SK-N-SH treated with all-trans-retinoic acid at 6 μM for 48 hours (cell line): ENCODE measurements around the gene ZNF622.

ENCODE experiments used
- ATAC-seq: fragments of 200-7000 bp; cut with Tn5 transposase; 3 replicates; pipeline ENCODE4 v1.9.1; 2020; ENCODE audit warnings: mild to moderate bottlenecking, moderate library complexity
- ARNTL ChIP-seq: fragments of 450-650 bp; formaldehyde crosslinking; IDR thresholded peaks from 2 replicates; pipeline ENCODE4 v1.5.0; 2020; ENCODE audit warnings: low read depth, mild to moderate bottlenecking, moderate library complexity, borderline replicate concordance
- BACH2 ChIP-seq: fragments of 250-450 bp; sonication (Bioruptor Pico); IDR thresholded peaks from 2 replicates; pipeline ENCODE4 v1.9.0; 2021; ENCODE audit warnings: mild to moderate bottlenecking, borderline replicate concordance
- CREB5 ChIP-seq: fragments of 250-450 bp; sonication (Bioruptor Pico); IDR thresholded peaks from 2 replicates; pipeline ENCODE4 v1.5.1; 2020; ENCODE audit warnings: low read depth, mild to moderate bottlenecking, moderate library complexity
- CSDC2 ChIP-seq: fragments of 250-450 bp; sonication (Bioruptor Pico); IDR thresholded peaks from 2 replicates; pipeline ENCODE4 v1.5.0; 2020; ENCODE audit warnings: mild to moderate bottlenecking, moderate library complexity
- CSRNP3 ChIP-seq: fragments of 250-450 bp; sonication (Bioruptor Pico); IDR thresholded peaks from 2 replicates; pipeline ENCODE4 v1.5.1; 2021; ENCODE audit warnings: mild to moderate bottlenecking, moderate library complexity
- ESRRG ChIP-seq: fragments of 250-450 bp; sonication (Bioruptor Pico); IDR thresholded peaks from 2 replicates; pipeline ENCODE4 v1.6.1; 2021; ENCODE audit warnings: mild to moderate bottlenecking
- GLIS3 ChIP-seq: fragments of 250-450 bp; sonication (Bioruptor Pico); IDR thresholded peaks from 2 replicates; pipeline ENCODE4 v1.5.0; 2020; ENCODE audit warnings: mild to moderate bottlenecking, moderate library complexity
- ISL1 ChIP-seq: fragments of 250-450 bp; sonication (Bioruptor Pico); IDR thresholded peaks from 2 replicates; pipeline ENCODE4 v2.1.2; 2022; ENCODE audit warnings: mild to moderate bottlenecking, moderate library complexity
- POU6F1 ChIP-seq: fragments of 250-450 bp; sonication (Bioruptor Pico); IDR thresholded peaks from 2 replicates; pipeline ENCODE4 v1.8.0; 2021; ENCODE audit warnings: low read depth, mild to moderate bottlenecking, moderate library complexity, borderline replicate concordance
- PPARA ChIP-seq: fragments of 250-450 bp; sonication (Bioruptor Pico); IDR thresholded peaks from 2 replicates; pipeline ENCODE4 v1.5.0; 2020; ENCODE audit warnings: mild to moderate bottlenecking, borderline replicate concordance
- RARB ChIP-seq: fragments of 250-450 bp; sonication (Bioruptor Pico); IDR thresholded peaks from 2 replicates; pipeline ENCODE4 v1.8.0; 2021; ENCODE audit warnings: mild to moderate bottlenecking, moderate library complexity
- SNAI2 ChIP-seq: fragments of 250-450 bp; sonication (Bioruptor Pico); IDR thresholded peaks from 2 replicates; pipeline ENCODE4 v1.5.0; 2020; ENCODE audit warnings: mild to moderate bottlenecking, moderate library complexity
- TCF4 ChIP-seq: fragments of 250-450 bp; sonication (Bioruptor Pico); IDR thresholded peaks from 2 replicates; pipeline ENCODE4 v1.8.0; 2021; ENCODE audit warnings: mild to moderate bottlenecking, moderate library complexity, borderline replicate concordance
- TOX ChIP-seq: fragments of 250-450 bp; sonication (Bioruptor Pico); IDR thresholded peaks from 2 replicates; pipeline ENCODE4 v1.8.0; 2021; ENCODE audit warnings: mild to moderate bottlenecking, moderate library complexity, borderline replicate concordance
- TSHZ2 ChIP-seq: fragments of 250-450 bp; sonication (Bioruptor Pico); IDR thresholded peaks from 2 replicates; pipeline ENCODE4 v1.5.0; 2020; ENCODE audit warnings: mild to moderate bottlenecking, moderate library complexity
- ZC3H10 ChIP-seq: fragments of 250-450 bp; sonication (Bioruptor Pico); IDR thresholded peaks from 2 replicates; pipeline ENCODE4 v1.5.1; 2021; ENCODE audit warnings: mild to moderate bottlenecking, moderate library complexity
- ZFP30 ChIP-seq: fragments of 450-650 bp; formaldehyde crosslinking; IDR thresholded peaks from 2 replicates; pipeline ENCODE4 v1.5.0; 2022; ENCODE audit warnings: mild to moderate bottlenecking, moderate library complexity
- ZNF565 ChIP-seq: fragments of 450-650 bp; formaldehyde crosslinking; conservative IDR thresholded peaks from 2 replicates; pipeline ENCODE4 v1.5.0; 2020; ENCODE audit warnings: low read depth, mild to moderate bottlenecking, moderate library complexity
- ZNF8 ChIP-seq: fragments of 450-650 bp; formaldehyde crosslinking; IDR thresholded peaks from 2 replicates; pipeline ENCODE4 v1.5.0; 2020; ENCODE audit warnings: mild to moderate bottlenecking, moderate library complexity
- TF ChIP-seq, protein P1 (sequence below): fragments of 250-450 bp; sonication (Bioruptor Pico); IDR thresholded peaks from 2 replicates; pipeline ENCODE4 v1.8.0; 2020; ENCODE audit warnings: mild to moderate bottlenecking, moderate library complexity, borderline replicate concordance

The ZNF622 gene

DNA sequence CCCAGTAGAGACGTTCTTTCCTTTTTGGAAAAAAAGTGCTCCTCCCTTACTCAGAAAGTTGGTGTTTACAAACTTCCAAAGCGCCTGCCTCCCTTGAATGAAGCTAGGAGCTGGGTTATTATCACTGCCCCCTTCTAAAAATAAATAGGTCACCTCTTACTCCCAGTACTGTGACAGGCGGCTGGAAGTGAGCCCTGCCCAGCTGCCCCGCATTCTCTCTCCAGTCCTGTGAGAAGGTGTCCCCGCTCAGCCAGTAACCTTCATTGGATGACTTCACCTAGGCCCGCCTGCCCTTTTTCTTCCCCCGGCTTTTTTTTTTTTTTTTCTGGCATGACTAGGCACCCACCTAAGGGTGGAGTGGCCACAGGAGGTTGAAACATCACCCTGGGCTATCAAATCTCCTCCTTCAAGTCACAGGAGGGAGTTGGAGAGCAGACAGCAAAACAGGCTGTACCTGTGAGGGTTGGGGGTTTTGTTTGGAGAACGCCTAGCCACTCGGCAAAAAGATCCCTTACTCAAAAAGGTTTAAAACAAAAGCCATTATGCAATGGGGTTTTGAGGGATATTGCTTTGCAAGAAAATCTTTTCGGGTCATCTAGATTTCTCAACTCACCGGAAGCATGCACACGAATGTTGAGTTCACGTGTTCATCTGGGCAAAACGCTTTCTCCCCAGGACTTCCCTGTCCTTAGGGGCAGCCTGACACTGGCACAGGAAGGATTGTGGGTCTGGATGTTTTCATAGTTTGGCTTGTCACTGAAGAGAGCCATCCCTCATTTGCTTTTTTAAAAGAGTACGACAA lies 43.3 kb upstream of the ZNF622 start (continued):
- TF ChIP-seq CREB5, result no peak
- TF ChIP-seq, all 23 proteins: peak for 0

GRCh38 chr5:16507716-16508115 lies 42.1 kb upstream of the ZNF622 start:
- no peak for ATAC-seq
- TF ChIP-seq PPARA (CRISPR knock-in tag) (no peak), CSDC2 (no peak), ARNTL (no peak), CSRNP3 (CRISPR knock-in tag) (no peak), ZC3H10 (CRISPR knock-in tag) (no peak), POU6F1 (CRISPR knock-in tag) (no peak), RARB (no peak), ZNF8 (no peak)

- TF ChIP-seq ISL1 (CRISPR knock-in tag) (no peak), ZFP30 (CRISPR knock-in tag) (no peak), ESRRG (no peak)
- ATAC-seq, result no peak
Observed at GRCh38 chr5:16505904-16506303, 40.3 kb upstream of the ZNF622 start.

GRCh38 chr5:16505140-16505891 lies 39.7 kb upstream of the ZNF622 start:
- ATAC-seq, result no peak
- TF ChIP-seq TOX (no peak), CREB5 (no peak), ESRRG (no peak), ARNTL (no peak), TSHZ2 (CRISPR knock-in tag) (no peak), CSDC2 (no peak), ISL1 (CRISPR knock-in tag) (no peak), ZC3H10 (CRISPR knock-in tag) (no peak), PPARA (CRISPR knock-in tag) (no peak), CSRNP3 (CRISPR knock-in tag) (no peak), RARB (no peak), GLIS3 (CRISPR knock-in tag) (no peak), SNAI2 (CRISPR knock-in tag) (no peak), BACH2 (CRISPR knock-in tag) (no peak), ZNF8 (no peak), ZFP30 (CRISPR knock-in tag) (no peak), TCF4 (CRISPR knock-in tag) (no peak), ZNF565 (CRISPR knock-in tag) (no peak)
- TF ChIP-seq, protein P1, sequence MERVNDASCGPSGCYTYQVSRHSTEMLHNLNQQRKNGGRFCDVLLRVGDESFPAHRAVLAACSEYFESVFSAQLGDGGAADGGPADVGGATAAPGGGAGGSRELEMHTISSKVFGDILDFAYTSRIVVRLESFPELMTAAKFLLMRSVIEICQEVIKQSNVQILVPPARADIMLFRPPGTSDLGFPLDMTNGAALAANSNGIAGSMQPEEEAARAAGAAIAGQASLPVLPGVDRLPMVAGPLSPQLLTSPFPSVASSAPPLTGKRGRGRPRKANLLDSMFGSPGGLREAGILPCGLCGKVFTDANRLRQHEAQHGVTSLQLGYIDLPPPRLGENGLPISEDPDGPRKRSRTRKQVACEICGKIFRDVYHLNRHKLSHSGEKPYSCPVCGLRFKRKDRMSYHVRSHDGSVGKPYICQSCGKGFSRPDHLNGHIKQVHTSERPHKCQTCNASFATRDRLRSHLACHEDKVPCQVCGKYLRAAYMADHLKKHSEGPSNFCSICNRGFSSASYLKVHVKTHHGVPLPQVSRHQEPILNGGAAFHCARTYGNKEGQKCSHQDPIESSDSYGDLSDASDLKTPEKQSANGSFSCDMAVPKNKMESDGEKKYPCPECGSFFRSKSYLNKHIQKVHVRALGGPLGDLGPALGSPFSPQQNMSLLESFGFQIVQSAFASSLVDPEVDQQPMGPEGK, result no peak
